ENCODE results near the gene HOXA11. TPM values are rescaled to one million over a fixed set of nuclear protein-coding genes. Genes with fewer than 3 reads are reported as not detected.

HOXA11 gene
- total RNA-seq, 2 experiments from 2014 or later, result not detected

DNA sequence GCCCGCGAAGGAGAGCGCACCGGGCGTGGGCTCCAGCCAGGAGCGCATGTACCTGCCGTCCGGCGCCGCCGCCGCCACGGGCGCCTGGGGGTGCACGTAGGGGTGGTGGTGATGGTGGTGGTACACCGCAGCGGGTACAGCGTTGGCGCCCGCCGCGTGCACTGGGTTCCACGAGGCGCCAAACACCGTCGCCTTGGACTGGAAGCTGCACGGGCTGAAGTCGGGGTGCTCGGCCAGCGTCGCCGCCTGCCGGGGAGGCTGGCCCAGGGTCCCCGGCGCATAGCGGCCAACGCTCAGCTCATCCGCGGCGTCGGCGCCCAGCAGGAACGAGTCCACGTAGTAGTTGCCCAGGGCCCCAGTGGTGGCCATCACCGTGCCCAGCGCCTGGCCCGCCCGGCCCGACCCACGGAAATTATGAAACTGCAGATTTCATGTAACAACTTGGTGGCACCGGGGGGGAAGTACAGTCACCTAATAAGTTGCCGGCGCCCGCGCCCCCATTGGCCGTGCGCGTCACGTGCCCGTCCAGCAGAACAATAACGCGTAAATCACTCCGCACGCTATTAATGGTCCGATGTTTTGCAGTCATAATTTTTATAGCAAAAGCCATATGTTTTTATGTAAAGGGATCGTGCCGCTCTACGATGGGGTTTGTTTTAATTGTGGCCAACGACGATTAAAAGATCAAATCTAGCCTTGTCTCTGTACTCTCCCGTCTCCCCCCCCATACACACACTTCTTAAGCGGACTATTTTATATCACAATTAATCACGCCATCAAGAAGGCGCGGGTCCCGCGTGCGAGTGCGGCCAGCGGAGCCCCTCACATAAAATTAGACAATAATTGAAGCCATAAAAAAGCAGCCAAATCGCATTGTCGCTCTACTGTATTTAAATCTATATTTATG lies 19.7 kb downstream of the HOXA11 start, which contains the start of gene HOXA9:
Gene HOXA9, minus strand, starts transcription at position 449 of the 907 bp plus-strand sequence. Its CDS starts 80 bp downstream, at position 369.
- H3K27ac ChIP-seq (ENCODE audit: low read depth, low read length, poor library complexity, severe bottlenecking), result no peak within 1 kb of the TSS
- H3K9me3 ChIP-seq (ENCODE audit: low read length), result no peaks in the 10 kb centered on the region
- no peaks in the 10 kb centered on the region for H3K9me2 ChIP-seq (ENCODE audit: insufficient read depth, low read length)
- DNase-seq (ENCODE audit: low spot score), result no peak
- no peaks in the 10 kb centered on the region for H3K36me3 ChIP-seq (ENCODE audit: insufficient read depth, low read length)
- no TSS peak for BruUV-seq (replicated peaks)
- TF ChIP-seq EZH2phosphoT487 (IDR thresholded peaks at IDR 0.05; ENCODE audit: borderline replicate concordance, low read depth, low read length), result no peak
- TF ChIP-seq, protein P1, sequence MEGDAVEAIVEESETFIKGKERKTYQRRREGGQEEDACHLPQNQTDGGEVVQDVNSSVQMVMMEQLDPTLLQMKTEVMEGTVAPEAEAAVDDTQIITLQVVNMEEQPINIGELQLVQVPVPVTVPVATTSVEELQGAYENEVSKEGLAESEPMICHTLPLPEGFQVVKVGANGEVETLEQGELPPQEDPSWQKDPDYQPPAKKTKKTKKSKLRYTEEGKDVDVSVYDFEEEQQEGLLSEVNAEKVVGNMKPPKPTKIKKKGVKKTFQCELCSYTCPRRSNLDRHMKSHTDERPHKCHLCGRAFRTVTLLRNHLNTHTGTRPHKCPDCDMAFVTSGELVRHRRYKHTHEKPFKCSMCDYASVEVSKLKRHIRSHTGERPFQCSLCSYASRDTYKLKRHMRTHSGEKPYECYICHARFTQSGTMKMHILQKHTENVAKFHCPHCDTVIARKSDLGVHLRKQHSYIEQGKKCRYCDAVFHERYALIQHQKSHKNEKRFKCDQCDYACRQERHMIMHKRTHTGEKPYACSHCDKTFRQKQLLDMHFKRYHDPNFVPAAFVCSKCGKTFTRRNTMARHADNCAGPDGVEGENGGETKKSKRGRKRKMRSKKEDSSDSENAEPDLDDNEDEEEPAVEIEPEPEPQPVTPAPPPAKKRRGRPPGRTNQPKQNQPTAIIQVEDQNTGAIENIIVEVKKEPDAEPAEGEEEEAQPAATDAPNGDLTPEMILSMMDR (conservative IDR thresholded peaks at IDR 0.05; ENCODE audit: low read length), result no peak
- H3K4me1 ChIP-seq (ENCODE audit: insufficient read depth, low read length, poor library complexity, severe bottlenecking), result peaks cover 4% of the 10 kb centered on the region
- H3K79me2 ChIP-seq (ENCODE audit: insufficient read depth, low read depth, low read length), result no peaks in the 10 kb centered on the region
- ChIA-PET CTCF (ENCODE audit: unreplicated experiment) (no interaction called here), POLR2A (no interaction called here)
- intact Hi-C loops (cut with micrococcal nuclease; ENCODE audit: unreplicated experiment), result no loop called here
- no peaks in the 10 kb centered on the region for H4K20me1 ChIP-seq (ENCODE audit: insufficient read depth, low read length)
- no peak within 1 kb of the TSS for H2AFZ ChIP-seq (ENCODE audit: low read length)
- H3K4me2 ChIP-seq (ENCODE audit: low read length), result no peak within 1 kb of the TSS
- H3K4me3 ChIP-seq (ENCODE audit: low read depth, low read length, poor library complexity, severe bottlenecking), result no peak within 1 kb of the TSS

DNA sequence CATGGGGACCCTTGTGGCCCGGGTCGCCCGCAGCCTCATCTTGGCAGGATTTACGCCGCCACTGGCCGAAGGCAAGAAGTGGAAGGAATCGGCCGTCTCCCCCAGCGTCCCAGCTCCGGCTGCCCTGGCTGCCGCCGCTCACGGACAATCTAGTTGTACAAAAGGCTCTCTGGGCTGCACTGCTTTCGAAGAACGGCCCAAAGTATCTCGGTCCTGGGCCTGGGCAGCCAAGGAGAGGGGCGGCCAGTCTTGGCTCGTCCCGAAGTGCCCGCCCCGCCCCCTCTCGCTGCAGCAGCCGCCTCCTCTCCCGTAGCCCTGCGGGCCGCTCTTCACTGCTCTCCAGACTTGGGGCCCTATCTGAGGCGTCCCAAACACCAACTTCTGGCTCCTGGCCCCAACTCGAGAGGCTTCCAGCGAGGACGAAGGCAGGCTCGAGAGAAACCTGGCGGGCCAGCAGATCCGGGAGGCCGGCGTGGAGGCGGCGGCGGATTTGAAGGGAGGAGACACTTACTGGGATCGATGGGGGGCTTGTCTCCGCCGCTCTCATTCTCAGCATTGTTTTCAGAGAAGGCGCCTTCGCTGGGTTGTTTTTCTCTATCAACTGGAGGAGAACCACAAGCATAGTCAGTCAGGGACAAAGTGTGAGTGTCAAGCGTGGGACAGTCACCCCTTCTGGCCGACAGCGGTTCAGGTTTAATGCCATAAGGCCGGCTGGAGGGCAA lies 20.5 kb downstream of the HOXA11 start:
- Histone ChIP-seq H3K9me3 (ENCODE audit: low read length) (no peaks in the 10 kb centered on the region), H2AFZ (ENCODE audit: low read length) (no peak overlapping the region), H3K9me2 (ENCODE audit: insufficient read depth, low read length) (no peaks in the 10 kb centered on the region), H3K4me3 (ENCODE audit: low read depth, low read length, poor library complexity, severe bottlenecking) (no peak overlapping the region), H3K79me2 (ENCODE audit: insufficient read depth, low read depth, low read length) (no peaks in the 10 kb centered on the region), H3K27ac (ENCODE audit: low read depth, low read length, poor library complexity, severe bottlenecking) (no peak overlapping the region), H3K4me2 (ENCODE audit: low read length) (no peak overlapping the region), H3K4me1 (ENCODE audit: insufficient read depth, low read length, poor library complexity, severe bottlenecking) (peaks cover 6% of the 10 kb centered on the region), H3K36me3 (ENCODE audit: insufficient read depth, low read length) (no peaks in the 10 kb centered on the region), H4K20me1 (ENCODE audit: insufficient read depth, low read length) (no peaks in the 10 kb centered on the region)
- POLR2A ChIA-PET, result no interaction called here
- TF ChIP-seq, protein P1 (conservative IDR thresholded peaks at IDR 0.05; ENCODE audit: low read length), result no peak
- no peak for TF ChIP-seq EZH2phosphoT487 (IDR thresholded peaks at IDR 0.05; ENCODE audit: borderline replicate concordance, low read depth, low read length)
- CTCF ChIA-PET (ENCODE audit: unreplicated experiment), result no interaction called here
- no TSS peak for BruUV-seq (replicated peaks)
- DNase-seq (ENCODE audit: low spot score), result no peak
- intact Hi-C loops (cut with micrococcal nuclease; ENCODE audit: unreplicated experiment), result loop anchor here (5.0 kb wide), 2 partner anchors 497 to 662 kb away; no protein-coding TSS in a partner anchor

All from OCI-LY7 (cell line).